SK-N-SH (cell line): ENCODE measurements around the gene PRKCB.

Experiments used
- CHD2 ChIP-seq: fragments of 150-350 bp; IDR thresholded peaks from 2 replicates; pipeline ENCODE4 v1.6.1; 2018; ENCODE audit warnings: low read length; ENCODE audit not compliant: partially characterized antibody
- CTCF ChIP-seq: fragments of 200-600 bp; sonication (generic); IDR thresholded peaks from 2 replicates; pipeline ENCODE4 v1.6.1; 2017; ENCODE audit warnings: antibody characterized with exemption, mild to moderate bottlenecking, moderate library complexity
- EP300 ChIP-seq, 2 experiments: IDR thresholded peaks; 2 replicates each; pipeline versions ENCODE4 v1.4.0 to v1.6.1; 2012; ENCODE audit warnings: borderline replicate concordance in 1 of 2, low read depth in 1 of 2, low read length in 1 of 2
- FOSL2 ChIP-seq: IDR thresholded peaks from 2 replicates; pipeline ENCODE4 v1.4.0; 2012; ENCODE audit warnings: low read depth, mild to moderate bottlenecking, moderate library complexity, borderline replicate concordance
- FOXJ3 ChIP-seq: sonication (generic); formaldehyde crosslinking; IDR thresholded peaks from 2 replicates; pipeline ENCODE4 v1.5.1; 2020; ENCODE audit warnings: mild to moderate bottlenecking, missing genetic modification reagents
- FOXM1 ChIP-seq: IDR thresholded peaks from 2 replicates; pipeline ENCODE4 v1.4.0; 2012; ENCODE audit warnings: low read depth, mild to moderate bottlenecking
- GABPA ChIP-seq: IDR thresholded peaks from 2 replicates; pipeline ENCODE4 v1.4.0; 2012; ENCODE audit warnings: low read depth, mild to moderate bottlenecking
- JUND ChIP-seq: IDR thresholded peaks from 2 replicates; pipeline ENCODE4 v1.4.0; 2012
- MEF2A ChIP-seq: IDR thresholded peaks from 2 replicates; pipeline ENCODE4 v1.4.0; 2012; ENCODE audit warnings: low read depth, borderline replicate concordance
- PBX3 ChIP-seq: IDR thresholded peaks from 2 replicates; pipeline ENCODE4; 2012
- POLR2AphosphoS5 ChIP-seq: IDR thresholded peaks from 2 replicates; pipeline ENCODE4 v1.6.1; 2012; ENCODE audit warnings: low read depth, low read length
- RAD21 ChIP-seq: IDR thresholded peaks from 2 replicates; pipeline ENCODE4 v1.6.1; 2012; ENCODE audit warnings: mild to moderate bottlenecking, low read length
- RXRA ChIP-seq: IDR thresholded peaks from 2 replicates; pipeline ENCODE4 v1.4.0; 2012; ENCODE audit warnings: low read depth, mild to moderate bottlenecking, borderline replicate concordance
- USF1 ChIP-seq: IDR thresholded peaks from 2 replicates; pipeline ENCODE4 v1.4.0; 2012; ENCODE audit warnings: low read depth, borderline replicate concordance

GRCh38 chr16:23969468-23970297 is 133.9 kb downstream of the PRKCB start:
- TF ChIP-seq CTCF, result no peak
- no peak for TF ChIP-seq RXRA
- TF ChIP-seq FOSL2, result no peak
- no peak for TF ChIP-seq FOXJ3 (CRISPR knock-in tag)
- no peak for TF ChIP-seq POLR2AphosphoS5
- no peak for TF ChIP-seq CHD2
- no peak for TF ChIP-seq EP300 (IDR thresholded peaks at IDR 0.05; ENCODE audit: borderline replicate concordance in 1 of 2, low read depth in 1 of 2, low read length in 1 of 2)
- TF ChIP-seq JUND, result no peak
- TF ChIP-seq RAD21, result no peak
- no peak for TF ChIP-seq MEF2A
- no peak for TF ChIP-seq FOXM1
- no peak for TF ChIP-seq PBX3
- no peak for TF ChIP-seq GABPA
- TF ChIP-seq USF1, result no peak
